Heart right ventricle (tissue), 16 donors: ENCODE data around the gene ACADM. TPM values are rescaled to one million over a fixed set of nuclear protein-coding genes. Genes with fewer than 3 reads are reported as not detected.
"Not testable (repeated sequence)": the region's sequence is repeated elsewhere in the genome, so short reads cannot be mapped to it uniquely, and the experiment has no call there.

Experiments used
- ATAC-seq, 8 donors: fragments of 200-7000 bp; cut with Tn5 transposase; one replicate each; pipeline ENCODE4 v1.9.1; 2020; ENCODE audit warnings: mild to moderate bottlenecking in 8 of 8, moderate library complexity in 8 of 8, moderate number of reproducible peaks in 1 of 8
- DNase-seq, 2 donors: peaks; one replicate each; pipeline ENCODE4 v3.0.0-alpha.2; 2020
- H3K27ac ChIP-seq, 10 donors: fragments of 200-600 bp; sonication (generic) in 2 of 10; one replicate each; pipeline versions ENCODE4 v1.5.0 to v1.8.0; 2020 to 2022; ENCODE audit warnings: mild to moderate bottlenecking in 3 of 10
- H3K27me3 ChIP-seq, 7 donors: fragments of 200-600 bp; one replicate each; pipeline ENCODE4 v1.8.0; 2021 to 2022; ENCODE audit warnings: mild to moderate bottlenecking in 2 of 7
- H3K36me3 ChIP-seq, 9 donors: fragments of 200-600 bp; sonication (generic) in 1 of 9; one replicate each; pipeline versions ENCODE4 v1.5.0 to v1.8.0; 2020 to 2022; ENCODE audit warnings: mild to moderate bottlenecking in 2 of 9
- H3K4me1 ChIP-seq, 9 donors: fragments of 200-600 bp; sonication (generic) in 1 of 9; one replicate each; pipeline versions ENCODE4 v1.5.0 to v1.8.0; 2020 to 2022; ENCODE audit warnings: mild to moderate bottlenecking in 4 of 9
- H3K4me3 ChIP-seq, 10 donors: fragments of 200-600 bp; sonication (generic) in 2 of 10; one replicate each; pipeline versions ENCODE4 v1.5.0 to v1.8.0; 2020 to 2022; ENCODE audit warnings: mild to moderate bottlenecking in 7 of 10, moderate library complexity in 2 of 10
- H3K9me3 ChIP-seq, 11 donors: fragments of 200-600 bp in 10 of 11; sonication (generic) in 2 of 11; one replicate each; pipeline versions ENCODE4 v1.5.0 to v1.8.0; 2013 to 2022; ENCODE audit warnings: mild to moderate bottlenecking in 2 of 11, control low read depth in 1 of 11, moderate library complexity in 1 of 11
- CTCF ChIP-seq, 9 donors: fragments of 200-600 bp; sonication (generic) in 2 of 9; IDR thresholded peaks; one replicate each; pipeline versions ENCODE4 v1.5.0 to v1.8.0; 2021 to 2022; ENCODE audit warnings: antibody characterized with exemption in 9 of 9, mild to moderate bottlenecking in 5 of 9, moderate library complexity in 1 of 9
- WGBS, 2 donors: extraction: QIAGEN DNeasy Blood & Tissue Kit; methylation state at CpG; one replicate each; pipeline ENCODE4 v1.1.7; 2013; ENCODE audit warnings: inconsistent platforms in 1 of 2; 5-methylcytosine and 5-hydroxymethylcytosine counted together
- intact Hi-C, 10 donors: fragments of 100-400 bp; cut with DNase I; formaldehyde crosslinking; loops; one replicate each; pipeline versions ENCODE4 v1.11.1 to v1.14.2; 2022
- polyA plus RNA-seq, 2 donors: library from polyadenylated mRNA; stranded (reverse); fragments of 200-250 nt; gene quantifications; one replicate each; pipeline ENCODE4 v1.2.3, GENCODE V29; 2013
- total RNA-seq, 10 donors: library from RNA; stranded (reverse); fragmentation: NEBNext Ultra II Directional in 3 of 10; extraction: Animal tissue kit (Norgen Biotek cat#: 25700) in 3 of 10; gene quantifications; one replicate each; pipeline versions ENCODE4 v1.2.1 to v1.2.4, GENCODE V29; 2021 to 2023
- donor health status: Arrhythmogenic right ventricular cardiomyopathy.
- donor health status: ischemic (EF 13 %, LVEDD 7.1; RV severe dilation, severe dysfunction).
- donor health status: healthy with polysubstance abuse.
- donor health status: DM: no; HTN: yes; CAD: no.
- donor health status: DM: no; HTN: no; CAD: no.
- donor health status: ischemic (EF 25% LVEDD 6.9; RV normal size, moderate dysfunction).
- donor health status: ischemic (EF 25% LVEDD 5.7; RV mildly dilated, moderate dysfunction).
- donor health status: healthy.
- donor health status: DM: yes; HTN: yes; CAD: no.
- donor health status: Ischemic cardiomyopathy.
- donor health status: ischemic (EF 35%, LVEDD 5.7; RV mildly dilated, moderate dysfunction).
- donor health status: nonischemic (EF 11% LVEDD 7.7; RV severe dilation, severe dysfunction).
- donor health status: DM: yes; HTN: yes; CAD: no.
- donor health status: PGD.
- donor health status: ischemic (EF 29% LVEDD 5.4; RV normal size, mild dysfunction).
- donor health status: nonischemic (EF 23%, LVEDD 6.1; RV moderate dilation, normal function).

ACADM gene
- total and polyA plus RNA-seq, 12 donors, result 39.3 to 425 (median 339) TPM

- intact Hi-C loops, result no loop called here
- 93 to 94% methylated on average over 13 of the region's 13 CpGs for WGBS, 2 donors
These were observed 73.2 kb downstream of the ACADM start for GRCh38 chr1:75797606-75798216.

DNA sequence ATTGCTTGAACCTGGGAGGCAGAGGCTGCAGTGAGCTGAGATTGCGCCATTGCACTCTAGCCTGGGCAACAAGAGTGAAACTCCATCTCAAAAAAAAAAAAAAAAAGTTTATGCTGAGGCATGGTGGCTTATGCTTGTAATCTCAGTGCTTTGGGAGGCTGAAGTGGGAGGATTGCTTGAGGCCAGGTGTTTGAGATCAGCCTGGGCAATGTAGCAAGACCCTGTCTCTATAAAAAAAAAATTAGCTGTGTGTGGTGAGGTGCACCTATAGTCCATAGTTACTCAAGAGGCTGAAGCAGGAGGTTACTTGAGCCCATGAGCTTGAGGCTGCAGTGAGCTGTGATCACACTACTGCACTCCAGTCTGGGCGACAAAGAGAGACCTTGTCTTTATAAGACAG lies 77.0 kb downstream of the ACADM start:
- H3K9me3 ChIP-seq, H3K27ac ChIP-seq, intact Hi-C loops, H3K4me1 ChIP-seq, H3K4me3 ChIP-seq, ATAC-seq, DNase-seq, H3K27me3 ChIP-seq: not testable (repeated sequence)
- 70 to 88% methylated on average over 2 of the region's 2 CpGs for WGBS, 2 donors
- H3K36me3 ChIP-seq, result peaks cover 0 to 38% (median 10%) of the 10 kb centered on the region in 9 donors

More at GRCh38 chr1:75797606-75798216, 73.2 kb downstream of the ACADM start:
- H3K27ac ChIP-seq, result no peak overlapping the region
- H3K36me3 ChIP-seq, result peaks cover 0 to 75% (median 43%) of the 10 kb centered on the region in 9 donors
- DNase-seq (no peak), ATAC-seq (no peak)
- TF ChIP-seq CTCF (IDR thresholded peaks at IDR 0.05), result no peak
- H3K27me3 ChIP-seq, result no peaks in the 10 kb centered on the region
- H3K9me3 ChIP-seq, result no peaks in the 10 kb centered on the region
- H3K4me1 ChIP-seq, result no peaks in the 10 kb centered on the region
- H3K4me3 ChIP-seq, result no peak overlapping the region

DNA sequence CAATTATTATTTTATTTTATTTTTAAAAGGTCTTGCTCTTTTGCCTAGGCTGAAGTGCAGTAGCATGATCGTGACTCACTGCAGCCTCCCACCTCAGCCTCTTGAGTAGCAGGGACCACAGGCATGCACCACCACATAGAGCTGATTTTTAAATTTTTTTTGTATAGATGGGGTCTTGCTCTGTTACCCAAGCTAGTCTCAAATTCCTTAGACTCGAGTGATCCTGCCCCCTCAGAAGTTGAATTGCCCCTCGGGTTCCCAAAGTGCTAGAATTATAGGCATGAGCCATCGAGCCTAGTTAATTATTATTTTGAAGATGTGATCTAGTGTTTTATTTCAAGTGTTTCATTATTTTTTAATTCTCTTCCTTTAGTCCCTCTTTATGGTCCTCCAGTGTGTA lies 84.4 kb downstream of the ACADM start:
- DNase-seq (no peak), ATAC-seq (no peak)
- WGBS, 2 donors, result 94 to 95% methylated on average over 4 of the region's 4 CpGs
- TF ChIP-seq CTCF (IDR thresholded peaks at IDR 0.05), result no peak
- Histone ChIP-seq H3K4me1 (no peaks in the 10 kb centered on the region), H3K27ac (no peak overlapping the region), H3K27me3 (no peaks in the 10 kb centered on the region), H3K4me3 (no peak overlapping the region), H3K9me3 (no peaks in the 10 kb centered on the region), H3K36me3 (peaks cover 0 to 10% (median 0%) of the 10 kb centered on the region in 9 donors)
- intact Hi-C loops, result no loop called here

DNA sequence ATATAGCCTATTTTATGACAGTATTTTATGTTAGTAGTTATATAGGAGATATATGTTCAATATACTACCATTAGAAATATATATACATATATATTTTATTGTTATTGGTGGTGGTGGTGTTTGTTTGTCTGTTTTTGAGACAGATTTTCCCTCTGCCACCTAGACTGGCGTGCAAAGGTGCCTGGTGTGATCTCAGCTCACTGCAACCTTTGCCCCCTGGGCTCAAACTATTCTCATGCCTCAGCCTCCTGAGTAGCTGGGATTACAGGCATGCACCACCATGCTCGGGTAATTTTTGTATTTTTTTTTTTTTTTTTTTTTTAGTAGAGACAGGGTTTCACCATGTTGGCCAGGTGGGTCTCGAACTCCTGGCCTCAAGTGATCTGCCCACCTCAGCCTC lies 85.6 kb downstream of the ACADM start:
- H3K27me3 ChIP-seq, H3K9me3 ChIP-seq, H3K27ac ChIP-seq, intact Hi-C loops, ATAC-seq, H3K4me1 ChIP-seq, DNase-seq, H3K4me3 ChIP-seq: not testable (repeated sequence)
- H3K36me3 ChIP-seq, result peaks cover 0 to 10% (median 0%) of the 10 kb centered on the region in 9 donors
- WGBS, 2 donors, result 93 to 97% methylated on average over 3 of the region's 3 CpGs

DNA sequence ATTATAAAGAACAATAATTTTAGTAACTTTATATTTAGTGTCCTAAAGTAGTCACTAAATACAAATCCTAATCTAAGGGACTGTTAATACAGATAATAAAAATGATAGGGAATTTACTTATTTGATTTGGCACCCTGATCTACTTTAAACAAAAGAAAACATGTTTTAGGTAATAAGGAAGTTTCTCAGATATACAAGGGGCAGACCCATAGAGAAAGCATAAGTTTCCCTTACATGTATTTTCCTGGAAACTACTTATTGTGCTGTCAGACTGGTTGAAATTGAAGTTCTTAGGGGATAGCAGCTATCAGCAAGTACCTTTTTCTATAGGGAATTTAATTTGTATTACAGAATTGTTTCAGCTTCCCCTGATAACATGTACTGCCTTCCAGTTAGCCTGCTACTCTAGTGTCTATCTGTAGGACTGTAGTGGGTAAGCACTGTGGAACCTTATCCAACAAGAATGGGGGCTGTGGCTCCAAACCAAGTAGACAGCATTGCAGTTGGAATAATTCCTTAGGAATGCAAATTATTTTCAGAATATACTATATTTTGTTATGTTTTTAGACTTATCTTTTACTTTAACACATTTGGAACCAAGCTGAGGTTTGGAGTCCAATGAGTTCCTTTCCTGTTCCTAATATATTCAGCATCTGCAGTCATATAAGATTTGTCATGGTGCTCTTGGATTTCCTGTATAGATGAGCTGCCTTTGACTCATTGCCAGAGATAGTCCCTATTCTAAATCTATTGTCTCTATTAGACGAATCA lies 86.9 kb downstream of the ACADM start:
- Histone ChIP-seq H3K4me3 (no peak overlapping the region), H3K27me3 (no peaks in the 10 kb centered on the region), H3K27ac (no peak overlapping the region), H3K36me3 (peaks cover 0 to 10% (median 0%) of the 10 kb centered on the region in 9 donors), H3K4me1 (no peaks in the 10 kb centered on the region), H3K9me3 (no peaks in the 10 kb centered on the region)
- intact Hi-C loops, result no loop called here
- ATAC-seq (no peak), DNase-seq (no peak)
- WGBS, 2 donors, result 48 to 60% methylated on average over 1 of the region's 1 CpG
- TF ChIP-seq CTCF (IDR thresholded peaks at IDR 0.05), result no peak
